ENCODE results near the gene SH2D3C.

SH2D3C gene

DNA sequence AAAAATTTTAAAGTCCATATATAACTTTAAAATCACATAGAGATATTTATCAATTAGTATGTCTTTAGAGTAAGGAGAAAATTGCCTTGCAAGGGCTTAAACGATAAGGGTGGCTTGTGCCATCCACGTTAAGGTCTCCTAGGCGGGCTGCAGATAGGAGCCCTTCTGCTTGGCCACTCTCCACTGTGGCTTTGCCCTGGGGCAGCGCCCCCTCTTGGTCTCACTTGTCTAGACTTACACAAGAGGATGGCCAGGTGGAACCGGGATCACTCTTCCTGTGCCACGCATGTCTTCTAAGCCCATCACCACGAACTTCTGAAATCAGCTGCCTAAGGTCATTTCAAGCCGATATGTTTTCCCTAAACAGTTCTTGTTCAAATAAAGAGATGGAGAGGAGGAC, 27.2 kb upstream of the SH2D3C start:
- H4K20me1 ChIP-seq (ENCODE audit: low read depth, low read length) = no peaks in the 10 kb centered on the region
- H3K9me2 ChIP-seq (replicated peaks; ENCODE audit: insufficient read depth, low read length) = no peaks in the 10 kb centered on the region
- H3K4me2 ChIP-seq (ENCODE audit: low read depth, low read length, poor library complexity, severe bottlenecking) = no peak overlapping the region
- H3K4me3 ChIP-seq (ENCODE audit: insufficient read depth, low read length, poor library complexity, severe bottlenecking) = no peak overlapping the region
- no peaks in the 10 kb centered on the region for H3K36me3 ChIP-seq (ENCODE audit: low read length)
- H3K9ac ChIP-seq (ENCODE audit: low read length) = no peak overlapping the region
- no peak overlapping the region for H3K27ac ChIP-seq (ENCODE audit: low read depth, low read length)
- H2AFZ ChIP-seq (ENCODE audit: low read depth, low read length, severe bottlenecking) = no peak overlapping the region
- H3F3A ChIP-seq (ENCODE audit: insufficient read depth) = peaks cover 5% of the 10 kb centered on the region
- H3K79me2 ChIP-seq (ENCODE audit: insufficient read depth, low read length) = peaks cover 23% of the 10 kb centered on the region
- TF ChIP-seq EZH2phosphoT487 (conservative IDR thresholded peaks at IDR 0.05; ENCODE audit: low read length) = no peak
- TF ChIP-seq, protein P1, sequence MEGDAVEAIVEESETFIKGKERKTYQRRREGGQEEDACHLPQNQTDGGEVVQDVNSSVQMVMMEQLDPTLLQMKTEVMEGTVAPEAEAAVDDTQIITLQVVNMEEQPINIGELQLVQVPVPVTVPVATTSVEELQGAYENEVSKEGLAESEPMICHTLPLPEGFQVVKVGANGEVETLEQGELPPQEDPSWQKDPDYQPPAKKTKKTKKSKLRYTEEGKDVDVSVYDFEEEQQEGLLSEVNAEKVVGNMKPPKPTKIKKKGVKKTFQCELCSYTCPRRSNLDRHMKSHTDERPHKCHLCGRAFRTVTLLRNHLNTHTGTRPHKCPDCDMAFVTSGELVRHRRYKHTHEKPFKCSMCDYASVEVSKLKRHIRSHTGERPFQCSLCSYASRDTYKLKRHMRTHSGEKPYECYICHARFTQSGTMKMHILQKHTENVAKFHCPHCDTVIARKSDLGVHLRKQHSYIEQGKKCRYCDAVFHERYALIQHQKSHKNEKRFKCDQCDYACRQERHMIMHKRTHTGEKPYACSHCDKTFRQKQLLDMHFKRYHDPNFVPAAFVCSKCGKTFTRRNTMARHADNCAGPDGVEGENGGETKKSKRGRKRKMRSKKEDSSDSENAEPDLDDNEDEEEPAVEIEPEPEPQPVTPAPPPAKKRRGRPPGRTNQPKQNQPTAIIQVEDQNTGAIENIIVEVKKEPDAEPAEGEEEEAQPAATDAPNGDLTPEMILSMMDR (IDR thresholded peaks at IDR 0.05; ENCODE audit: insufficient read depth, low read length, poor library complexity, severe bottlenecking) = peak; percentile 36
- H3K9me3 ChIP-seq (ENCODE audit: insufficient read depth, low read length) = no peaks in the 10 kb centered on the region
- H3K27me3 ChIP-seq (ENCODE audit: low read length) = no peaks in the 10 kb centered on the region

DNA sequence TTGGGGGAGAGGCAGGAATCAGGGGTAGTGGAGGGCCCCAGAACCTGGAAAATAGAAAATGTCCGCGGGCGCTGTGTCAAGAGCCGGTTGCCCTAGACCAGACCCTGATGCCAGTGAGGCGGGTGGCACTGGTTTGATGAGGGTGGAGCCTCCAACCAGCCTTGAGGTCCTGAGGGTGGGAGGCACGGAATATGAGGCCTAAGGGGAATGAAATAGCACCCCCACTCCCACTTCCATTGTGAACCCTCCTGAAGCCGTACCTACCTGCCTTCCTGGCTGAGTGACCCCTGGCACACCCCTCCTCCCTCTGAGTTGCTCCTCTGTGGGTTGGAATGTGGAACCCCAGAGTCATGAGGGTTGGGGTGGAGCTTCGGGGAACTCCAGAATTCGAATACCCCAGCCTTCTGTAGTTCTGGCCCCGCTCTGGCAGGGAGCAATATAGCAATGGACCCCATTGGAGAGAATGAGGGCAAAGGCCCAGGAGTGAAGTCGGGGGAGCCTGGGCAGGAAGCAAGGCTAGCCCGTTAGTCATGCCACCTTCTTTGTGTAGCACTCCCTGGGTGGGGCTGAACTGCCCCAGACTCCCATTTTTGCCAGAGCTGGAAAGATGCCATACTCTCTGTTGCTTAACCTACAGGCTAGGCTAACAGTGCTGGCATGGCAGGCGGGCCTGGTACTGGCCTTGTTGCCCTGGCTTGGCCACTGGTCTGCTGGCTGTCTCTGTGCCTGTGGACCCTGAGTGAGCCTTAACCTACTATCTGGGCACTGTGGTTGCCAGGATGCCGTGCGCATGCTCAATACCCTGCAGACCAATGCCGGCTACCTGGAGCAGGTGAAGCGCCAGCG, 25.3 kb upstream of the SH2D3C start:
- Histone ChIP-seq H3K4me2 (ENCODE audit: low read depth, low read length, poor library complexity, severe bottlenecking) (peak overlapping the region; percentile 75), H2AFZ (ENCODE audit: low read depth, low read length, severe bottlenecking) (peak overlapping the region; percentile 32), H3K4me3 (ENCODE audit: insufficient read depth, low read length, poor library complexity, severe bottlenecking) (peak overlapping the region; percentile 98), H3K9ac (ENCODE audit: low read length) (peak overlapping the region; percentile 98), H3F3A (ENCODE audit: insufficient read depth) (peaks cover 5% of the 10 kb centered on the region), H3K36me3 (ENCODE audit: low read length) (no peaks in the 10 kb centered on the region), H3K27ac (ENCODE audit: low read depth, low read length) (peak overlapping the region; percentile 73), H3K9me2 (replicated peaks; ENCODE audit: insufficient read depth, low read length) (no peaks in the 10 kb centered on the region), H3K79me2 (ENCODE audit: insufficient read depth, low read length) (peaks cover 23% of the 10 kb centered on the region), H3K27me3 (ENCODE audit: low read length) (no peaks in the 10 kb centered on the region), H4K20me1 (ENCODE audit: low read depth, low read length) (no peaks in the 10 kb centered on the region), H3K9me3 (ENCODE audit: insufficient read depth, low read length) (no peaks in the 10 kb centered on the region)
- TF ChIP-seq EZH2phosphoT487 (conservative IDR thresholded peaks at IDR 0.05; ENCODE audit: low read length) = no peak
- TF ChIP-seq, protein P1 (IDR thresholded peaks at IDR 0.05; ENCODE audit: insufficient read depth, low read length, poor library complexity, severe bottlenecking) = no peak

DNA sequence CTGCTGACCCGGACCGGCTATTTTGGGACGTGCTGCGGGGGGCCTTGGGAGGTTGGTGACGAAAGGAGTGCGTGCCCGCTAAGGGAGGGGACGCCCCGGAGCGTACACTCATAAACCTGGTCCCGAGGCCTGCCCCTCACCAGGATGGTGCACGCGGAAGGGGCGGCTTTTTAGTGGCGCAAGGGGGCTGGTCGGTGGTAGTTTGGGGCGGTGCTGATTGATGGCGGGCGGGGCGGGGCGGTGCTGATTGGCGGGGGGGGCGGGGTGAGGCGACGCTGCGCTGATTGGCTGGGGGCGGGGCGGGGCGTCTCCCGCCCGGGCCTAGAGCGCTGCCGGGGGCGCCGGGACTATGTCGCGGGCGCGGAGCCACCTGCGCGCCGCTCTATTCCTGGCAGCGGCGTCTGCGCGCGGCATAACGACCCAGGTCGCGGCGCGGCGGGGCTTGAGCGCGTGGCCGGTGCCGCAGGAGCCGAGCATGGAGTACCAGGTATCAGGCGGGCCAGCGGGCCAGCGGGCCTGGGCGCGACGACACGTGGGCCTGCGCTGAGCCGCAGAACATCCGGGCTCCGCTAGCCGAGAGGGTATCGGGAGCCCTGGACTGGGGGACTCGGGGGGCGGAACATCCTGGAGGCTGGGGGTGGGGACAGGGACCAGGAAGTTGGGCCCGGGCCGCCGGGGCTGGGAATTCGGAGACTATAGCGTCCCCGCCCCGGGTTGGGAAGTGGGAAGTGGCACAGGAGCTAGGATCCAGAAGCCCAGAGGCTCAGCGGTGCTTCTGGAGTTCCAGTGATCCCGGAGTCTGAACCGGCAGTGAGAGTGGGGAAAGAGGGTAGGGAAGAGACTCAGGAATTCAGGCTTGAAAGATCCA, 24.3 kb upstream of the SH2D3C start, which contains the start of gene FPGS:
FPGS (plus strand) TSS at position 307 of the 868 bp plus-strand sequence; CDS start at position 350, 43 bp downstream.
- Histone ChIP-seq H3K9ac (ENCODE audit: low read length) (peak within 1 kb of the TSS; percentile 98), H2AFZ (ENCODE audit: low read depth, low read length, severe bottlenecking) (peak within 1 kb of the TSS; percentile 98), H3K9me3 (ENCODE audit: insufficient read depth, low read length) (no peaks in the 10 kb centered on the region), H3K4me2 (ENCODE audit: low read depth, low read length, poor library complexity, severe bottlenecking) (peak within 1 kb of the TSS; percentile 86), H3K9me2 (replicated peaks; ENCODE audit: insufficient read depth, low read length) (no peaks in the 10 kb centered on the region), H3K79me2 (ENCODE audit: insufficient read depth, low read length) (peaks cover 23% of the 10 kb centered on the region), H3K4me3 (ENCODE audit: insufficient read depth, low read length, poor library complexity, severe bottlenecking) (peak within 1 kb of the TSS; percentile 98), H3K36me3 (ENCODE audit: low read length) (no peaks in the 10 kb centered on the region), H4K20me1 (ENCODE audit: low read depth, low read length) (no peaks in the 10 kb centered on the region), H3K27me3 (ENCODE audit: low read length) (no peaks in the 10 kb centered on the region), H3F3A (ENCODE audit: insufficient read depth) (peaks cover 5% of the 10 kb centered on the region), H3K27ac (ENCODE audit: low read depth, low read length) (peak within 1 kb of the TSS; percentile 73)
- no peak for TF ChIP-seq EZH2phosphoT487 (conservative IDR thresholded peaks at IDR 0.05; ENCODE audit: low read length)
- TF ChIP-seq, protein P1 (IDR thresholded peaks at IDR 0.05; ENCODE audit: insufficient read depth, low read length, poor library complexity, severe bottlenecking) = no peak

Measured in SU-DHL-6 (cell line).